Stimulated activated CD4-positive, alpha-beta T cell treated with anti-CD3 and anti-CD28 coated beads, Interleukin-15, amount 100 ng/mL, for 1 hour (primary cell): ENCODE measurements around the gene TEDC1.

ENCODE experiments used
- DNase-seq, 2 donors: peaks; one replicate each; pipeline ENCODE4 v3.0.0-alpha.2; 2020; ENCODE audit warnings: low read depth in 1 of 2, low spot score in 1 of 2

Gene TEDC1

GRCh38 chr14:105517096-105517495 is 26.1 kb downstream of the TEDC1 start:
- no peak for DNase-seq

- no peak for DNase-seq
Observed at GRCh38 chr14:105519946-105520698, 29.1 kb downstream of the TEDC1 start.

GRCh38 chr14:105525326-105525725 is 34.3 kb downstream of the TEDC1 start:
- DNase-seq: no peak

- no peak for DNase-seq
Observed at GRCh38 chr14:105525861-105526775, 35.1 kb downstream of the TEDC1 start, which contains the start of gene TMEM121. TSS of gene TMEM121 (plus strand) at chr14:105526583. CDS start at chr14:105528835, 2,252 bp downstream.

- DNase-seq: no peak
Observed at GRCh38 chr14:105526776-105527380, 35.8 kb downstream of the TEDC1 start.

- no peak for DNase-seq
Observed at GRCh38 chr14:105527381-105527825, 36.4 kb downstream of the TEDC1 start.

GRCh38 chr14:105527826-105528585 is 37.0 kb downstream of the TEDC1 start:
- DNase-seq: peak; percentile 69 to 78

GRCh38 chr14:105528586-105529318 is 37.7 kb downstream of the TEDC1 start:
- peak in 1 of 2 donors; percentile 54 for DNase-seq

- no peak for DNase-seq
Observed at GRCh38 chr14:105529319-105529568, 38.2 kb downstream of the TEDC1 start.

GRCh38 chr14:105529569-105530284 is 38.7 kb downstream of the TEDC1 start:
- DNase-seq: peak in 1 of 2 donors; percentile 37

- DNase-seq: no peak
Observed at GRCh38 chr14:105530285-105531087, 39.4 kb downstream of the TEDC1 start.

- DNase-seq: no peak
Observed at GRCh38 chr14:105531088-105531893, 40.2 kb downstream of the TEDC1 start.

- no peak for DNase-seq
Observed at GRCh38 chr14:105531894-105532623, 41.0 kb downstream of the TEDC1 start.

- no peak for DNase-seq
Observed at GRCh38 chr14:105532735-105533141, 41.7 kb downstream of the TEDC1 start.

GRCh38 chr14:105533391-105533790 is 42.3 kb downstream of the TEDC1 start:
- no peak for DNase-seq

GRCh38 chr14:105533811-105534498 is 42.9 kb downstream of the TEDC1 start:
- DNase-seq: no peak

GRCh38 chr14:105534586-105534985 is 43.5 kb downstream of the TEDC1 start:
- no peak for DNase-seq
